Left lung (tissue), 10 donors: Measurements from ENCODE around the gene SF3A1. TPM values are rescaled to one million over a fixed set of nuclear protein-coding genes. Genes with fewer than 3 reads are reported as not detected.
A peak's percentile ranks its signal among the peaks of the same experiment; 100 is the strongest.

Source experiments
- ATAC-seq: fragments of 200-7000 bp; cut with Tn5 transposase; one replicate; pipeline ENCODE4 v1.9.1; 2020; ENCODE audit warnings: moderate library complexity
- DNase-seq, 4 donors: peaks; one replicate each; pipeline ENCODE4 v3.0.0-alpha.2; 2013 to 2020
- H3K27ac ChIP-seq, 2 donors: fragments of 200-600 bp; sonication (generic) in 1 of 2; one replicate each; pipeline versions ENCODE4 v1.5.0 to v1.8.0; 2020 to 2021
- H3K27me3 ChIP-seq, 2 donors: fragments of 200-600 bp; sonication (generic) in 1 of 2; one replicate each; pipeline versions ENCODE4 v1.5.0 to v1.8.0; 2020 to 2021
- H3K36me3 ChIP-seq, 2 donors: fragments of 200-600 bp; sonication (generic) in 1 of 2; one replicate each; pipeline versions ENCODE4 v1.5.0 to v1.8.0; 2020 to 2021
- H3K4me1 ChIP-seq, 2 donors: fragments of 200-600 bp; one replicate each; pipeline ENCODE4 v1.8.0; 2021
- H3K4me3 ChIP-seq, 2 donors: fragments of 200-600 bp; sonication (generic) in 1 of 2; one replicate each; pipeline versions ENCODE4 v1.5.0 to v1.8.0; 2020 to 2021; ENCODE audit warnings: mild to moderate bottlenecking in 1 of 2
- H3K9me3 ChIP-seq, 2 donors: fragments of 200-600 bp; sonication (generic) in 1 of 2; one replicate each; pipeline versions ENCODE4 v1.5.0 to v1.8.0; 2020 to 2021
- intact Hi-C, 2 donors: fragments of 100-400 bp; cut with DNase I; formaldehyde crosslinking; loops; one replicate each; pipeline versions ENCODE4 v1.11.2 to v1.14.2; 2022
- polyA plus RNA-seq, 6 donors: library from polyadenylated mRNA; unstranded; fragments of 120-200 nt; gene quantifications; one replicate each; pipeline ENCODE4 v1.2.1, GENCODE V29; 2013; ENCODE audit not compliant: insufficient read length in 6 of 6
- total RNA-seq, 2 donors: library from RNA; stranded (reverse); fragmentation: NEBNext Ultra II Directional; extraction: Animal tissue kit (Norgen Biotek cat#: 25700); gene quantifications; one replicate each; pipeline ENCODE4 v1.2.1, GENCODE V29; 2021
- TF ChIP-seq, protein P1 (sequence below), 2 donors: fragments of 200-600 bp; sonication (generic) in 1 of 2; IDR thresholded peaks; one replicate each; pipeline versions ENCODE4 v1.5.0 to v1.8.0; 2021; ENCODE audit warnings: antibody characterized with exemption in 2 of 2
- donor health status: DM: no; HTN: yes; CAD: no.
- donor health status: DM: no; HTN: no; CAD: no.

SF3A1 gene
- total and polyA plus RNA-seq, 8 donors: 119 to 154 (median 137) TPM

DNA sequence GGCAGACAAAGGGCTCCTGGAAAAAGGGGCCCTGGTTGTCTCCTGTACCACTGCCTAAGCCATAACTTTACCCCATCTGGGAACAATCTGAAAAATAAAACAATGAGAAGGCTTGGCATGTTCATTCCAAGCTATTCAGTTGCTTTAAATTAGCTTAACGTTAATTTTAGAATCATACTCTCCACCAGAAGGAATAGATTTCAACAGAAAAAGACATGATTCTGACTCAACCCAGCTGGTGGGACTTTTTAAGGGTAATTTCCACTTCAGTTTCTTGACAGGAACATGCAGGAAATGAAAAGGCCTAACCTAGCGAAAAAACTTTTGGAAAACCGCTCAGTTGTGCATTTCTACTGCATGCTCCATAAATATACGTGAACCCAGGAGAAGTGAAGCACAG lies 7.9 kb downstream of the SF3A1 start:
- peak overlapping the region; percentile 19 to 35 for H3K27ac ChIP-seq
- TF ChIP-seq, protein P1, sequence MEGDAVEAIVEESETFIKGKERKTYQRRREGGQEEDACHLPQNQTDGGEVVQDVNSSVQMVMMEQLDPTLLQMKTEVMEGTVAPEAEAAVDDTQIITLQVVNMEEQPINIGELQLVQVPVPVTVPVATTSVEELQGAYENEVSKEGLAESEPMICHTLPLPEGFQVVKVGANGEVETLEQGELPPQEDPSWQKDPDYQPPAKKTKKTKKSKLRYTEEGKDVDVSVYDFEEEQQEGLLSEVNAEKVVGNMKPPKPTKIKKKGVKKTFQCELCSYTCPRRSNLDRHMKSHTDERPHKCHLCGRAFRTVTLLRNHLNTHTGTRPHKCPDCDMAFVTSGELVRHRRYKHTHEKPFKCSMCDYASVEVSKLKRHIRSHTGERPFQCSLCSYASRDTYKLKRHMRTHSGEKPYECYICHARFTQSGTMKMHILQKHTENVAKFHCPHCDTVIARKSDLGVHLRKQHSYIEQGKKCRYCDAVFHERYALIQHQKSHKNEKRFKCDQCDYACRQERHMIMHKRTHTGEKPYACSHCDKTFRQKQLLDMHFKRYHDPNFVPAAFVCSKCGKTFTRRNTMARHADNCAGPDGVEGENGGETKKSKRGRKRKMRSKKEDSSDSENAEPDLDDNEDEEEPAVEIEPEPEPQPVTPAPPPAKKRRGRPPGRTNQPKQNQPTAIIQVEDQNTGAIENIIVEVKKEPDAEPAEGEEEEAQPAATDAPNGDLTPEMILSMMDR (IDR thresholded peaks at IDR 0.05): no peak
- DNase-seq (peak in 2 of 4 donors; percentile 77 to 82), ATAC-seq (no peak)
- H3K36me3 ChIP-seq: peaks cover 1 to 94% of the 10 kb centered on the region in 2 donors
- no peaks in the 10 kb centered on the region for H3K27me3 ChIP-seq
- intact Hi-C loops: no loop called here
- H3K4me1 ChIP-seq: peaks cover 7 to 46% of the 10 kb centered on the region in 2 donors
- no peak overlapping the region for H3K4me3 ChIP-seq
- H3K9me3 ChIP-seq: no peaks in the 10 kb centered on the region

DNA sequence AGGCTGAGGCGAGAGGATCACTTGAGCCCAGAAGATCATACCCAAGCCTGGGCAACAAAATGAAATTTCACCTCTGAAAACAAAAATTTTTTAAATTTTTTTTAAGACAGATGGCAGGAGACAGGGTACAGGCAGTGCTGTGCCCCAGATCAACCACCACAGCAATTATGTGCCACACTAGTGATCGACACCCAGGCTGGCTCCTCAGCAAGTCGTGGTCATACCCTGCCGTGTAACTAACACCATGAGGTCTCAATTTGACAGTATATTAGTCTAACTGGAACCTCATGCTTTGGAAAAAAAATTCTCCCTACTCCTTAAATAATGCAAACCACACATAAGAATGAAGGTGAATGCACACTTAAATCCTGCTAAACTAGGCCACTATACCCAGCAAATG lies 8.3 kb downstream of the SF3A1 start:
- peaks cover 4 to 98% of the 10 kb centered on the region in 2 donors for H3K36me3 ChIP-seq
- H3K9me3 ChIP-seq: no peaks in the 10 kb centered on the region
- no peak overlapping the region for H3K4me3 ChIP-seq
- H3K27ac ChIP-seq: peak overlapping the region; percentile 19 to 35
- H3K4me1 ChIP-seq: peaks cover 7 to 42% of the 10 kb centered on the region in 2 donors
- intact Hi-C loops: no loop called here
- H3K27me3 ChIP-seq: no peaks in the 10 kb centered on the region
- no peak for DNase-seq
- TF ChIP-seq, protein P1 (IDR thresholded peaks at IDR 0.05): no peak
- ATAC-seq: no peak

DNA sequence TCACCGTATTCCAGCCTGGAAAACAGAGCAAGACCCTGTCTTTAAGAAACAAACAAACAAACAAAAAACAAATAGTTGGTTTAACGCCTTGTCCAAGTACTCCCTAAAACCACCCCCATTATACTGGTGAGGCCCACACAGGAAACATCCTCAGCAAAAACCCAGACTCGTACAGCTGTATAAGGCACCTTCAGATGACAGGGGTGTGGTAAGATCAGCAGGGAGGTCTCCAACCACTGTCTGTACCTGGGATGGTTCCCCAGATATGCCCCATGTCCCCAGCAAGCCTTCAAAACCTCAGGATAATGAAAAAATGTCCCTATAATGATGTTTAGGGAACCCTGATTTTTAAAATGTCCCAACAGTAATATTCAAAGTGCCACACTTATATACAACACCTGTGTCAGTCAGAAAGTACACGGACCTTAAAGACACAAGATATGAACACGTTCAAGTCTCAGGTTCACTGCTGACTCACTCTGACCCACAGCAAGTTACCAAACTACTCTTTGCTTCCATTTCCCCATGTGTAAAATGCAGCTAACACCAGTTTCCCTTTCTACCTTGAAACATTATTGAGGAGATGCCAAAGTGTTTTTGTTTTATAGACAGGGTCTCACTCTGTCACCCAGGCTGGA lies 9.3 kb downstream of the SF3A1 start:
- no peak overlapping the region for H3K27ac ChIP-seq

DNA sequence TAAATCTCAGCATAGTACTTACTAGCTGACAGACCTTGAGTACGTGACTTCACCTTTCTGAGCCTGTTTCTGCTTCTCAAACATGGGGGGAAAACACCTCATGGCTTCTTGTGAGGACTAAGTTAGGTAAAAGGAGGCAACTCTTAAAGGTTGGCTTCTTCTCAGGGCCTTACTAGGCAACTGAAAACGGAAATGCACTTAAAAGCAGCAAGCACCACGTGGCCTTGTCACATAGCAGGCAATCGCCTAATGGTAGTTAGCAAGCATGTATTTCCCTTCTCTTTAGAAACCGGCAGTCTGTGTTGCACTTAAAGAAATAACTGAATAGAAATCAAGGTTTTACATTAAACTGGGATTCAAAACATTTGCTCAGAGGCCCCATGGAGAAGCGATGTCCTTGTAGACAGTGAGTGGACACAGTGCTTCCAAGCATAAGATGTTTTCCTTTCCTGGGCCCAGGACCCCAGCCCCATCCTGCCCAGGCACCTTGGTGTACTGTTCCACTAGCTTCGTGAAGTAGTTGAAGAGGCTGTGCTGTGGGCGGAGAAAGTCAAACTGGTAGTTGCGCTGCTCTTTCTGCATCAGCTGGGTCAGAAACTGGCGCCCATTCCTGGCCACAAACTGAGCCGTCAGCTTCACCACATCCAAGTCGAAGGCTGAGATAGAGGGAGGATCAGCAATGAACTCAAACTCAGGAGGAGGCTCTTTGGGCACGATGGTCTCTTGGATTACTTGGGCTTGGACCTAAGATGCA lies 12.1 kb downstream of the SF3A1 start:
- no peak overlapping the region for H3K4me3 ChIP-seq
- H3K27ac ChIP-seq: no peak overlapping the region
- peaks cover 4 to 100% of the 10 kb centered on the region in 2 donors for H3K36me3 ChIP-seq
- no peaks in the 10 kb centered on the region for H3K9me3 ChIP-seq
- H3K4me1 ChIP-seq: peaks cover 7 to 21% of the 10 kb centered on the region in 2 donors
- DNase-seq (no peak), ATAC-seq (no peak)
- TF ChIP-seq, protein P1 (IDR thresholded peaks at IDR 0.05): no peak
- H3K27me3 ChIP-seq: no peaks in the 10 kb centered on the region
- intact Hi-C loops: no loop called here

More for the DNA sequence above, 9.3 kb downstream of the SF3A1 start:
- TF ChIP-seq, protein P1 (IDR thresholded peaks at IDR 0.05): no peak
- Histone ChIP-seq H3K9me3 (no peaks in the 10 kb centered on the region), H3K36me3 (peaks cover 4 to 100% of the 10 kb centered on the region in 2 donors), H3K4me1 (peaks cover 7 to 42% of the 10 kb centered on the region in 2 donors), H3K4me3 (no peak overlapping the region), H3K27me3 (no peaks in the 10 kb centered on the region)
- no peak for ATAC-seq
- no peak for DNase-seq
- intact Hi-C loops: no loop called here

DNA sequence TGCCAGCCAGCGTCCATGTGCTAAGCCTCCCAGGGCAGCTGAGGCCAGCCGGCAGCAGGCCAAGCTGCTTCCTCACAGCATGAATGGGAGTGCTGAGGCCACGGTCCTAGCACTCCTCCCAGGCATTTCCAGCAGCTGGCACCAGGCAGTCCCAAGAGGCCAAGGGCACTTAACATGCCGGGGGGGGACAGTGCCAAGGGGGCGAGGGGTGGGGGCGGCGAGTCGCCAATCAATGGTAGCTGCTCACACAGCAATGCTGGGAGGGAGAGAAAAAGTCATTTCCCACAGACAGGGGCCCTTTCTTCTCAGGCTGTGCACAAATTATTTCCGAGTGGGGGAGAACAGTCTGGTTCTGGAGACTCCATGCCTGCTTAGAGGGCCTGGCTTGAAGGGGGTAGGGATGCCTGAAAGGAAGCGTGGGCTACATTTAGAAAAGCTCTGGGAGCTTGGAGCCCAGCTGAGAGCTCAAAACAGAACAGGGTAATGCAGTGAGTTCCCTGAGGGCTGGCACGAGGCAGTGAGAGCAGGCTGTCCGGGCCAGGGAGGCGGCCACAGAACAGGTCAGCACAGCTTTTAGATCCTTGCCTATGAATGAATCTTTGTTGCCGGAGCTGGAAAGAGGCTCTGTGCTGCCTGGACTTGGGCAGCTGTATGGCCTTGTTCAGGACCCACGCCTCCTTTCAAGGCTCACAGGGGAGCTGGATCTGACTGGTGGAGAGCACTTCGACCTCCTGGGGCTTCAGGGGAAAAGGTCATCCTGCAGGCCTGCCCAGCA lies 15.6 kb downstream of the SF3A1 start:
- Histone ChIP-seq H3K9me3 (no peaks in the 10 kb centered on the region), H3K36me3 (peaks cover 8 to 100% of the 10 kb centered on the region in 2 donors), H3K4me1 (no peaks in the 10 kb centered on the region), H3K27ac (no peak overlapping the region), H3K4me3 (no peak overlapping the region), H3K27me3 (no peaks in the 10 kb centered on the region)
- TF ChIP-seq, protein P1 (IDR thresholded peaks at IDR 0.05): no peak
- DNase-seq: no peak
- ATAC-seq: no peak
- intact Hi-C loops: no loop called here
